ENCODE measurements around the gene CCDC152. TPM values are rescaled to one million over a fixed set of nuclear protein-coding genes. Genes with fewer than 3 reads are reported as not detected.
"Not testable (repeated sequence)": the region's sequence is repeated elsewhere in the genome, so short reads cannot be mapped to it uniquely, and the experiment has no call there.

Gene CCDC152
- total RNA-seq, 4 donors from 2014 or later, result 0.40 to 0.66 (median 0.47) TPM

- TF ChIP-seq CTCF (IDR thresholded peaks at IDR 0.05) (no peak), EP300 (IDR thresholded peaks at IDR 0.05) (no peak), POLR2A (IDR thresholded peaks at IDR 0.05; ENCODE audit: low read depth) (no peak), POLR2AphosphoS5 (IDR thresholded peaks at IDR 0.05) (no peak)
- Histone ChIP-seq H3K4me1 (no peaks in the 10 kb centered on the region), H3K27me3 (no peaks in the 10 kb centered on the region), H3K4me3 (no peak overlapping the region), H3K36me3 (peaks cover 4 to 17% (median 9%) of the 10 kb centered on the region in 4 donors), H3K9me3 (no peaks in the 10 kb centered on the region), H3K27ac (replicated peaks in 1 of 4) (no peak overlapping the region)
- intact Hi-C loops (cut with DNase I), result no loop called here
- 83% methylated on average over 6 of the region's 6 CpGs for WGBS
- no peak for DNase-seq (ENCODE audit: extremely low spot score)
These were observed 36.4 kb upstream of the CCDC152 start for GRCh38 chr5:42720251-42720650.

- intact Hi-C loops (cut with DNase I), result no loop called here
- TF ChIP-seq EP300 (IDR thresholded peaks at IDR 0.05), result no peak
- no peak for TF ChIP-seq POLR2AphosphoS5 (IDR thresholded peaks at IDR 0.05)
- no peak for TF ChIP-seq CTCF (IDR thresholded peaks at IDR 0.05)
- no peak for TF ChIP-seq POLR2A (IDR thresholded peaks at IDR 0.05; ENCODE audit: low read depth)
- no peak overlapping the region for H3K27ac ChIP-seq (replicated peaks in 1 of 4)
- H3K27me3 ChIP-seq, result no peaks in the 10 kb centered on the region
- peaks cover 4 to 17% (median 9%) of the 10 kb centered on the region in 4 donors for H3K36me3 ChIP-seq
- no peak for DNase-seq (ENCODE audit: extremely low spot score)
- H3K4me1 ChIP-seq, result no peaks in the 10 kb centered on the region
- no peaks in the 10 kb centered on the region for H3K9me3 ChIP-seq
- no peak overlapping the region for H3K4me3 ChIP-seq
These were observed 35.1 kb upstream of the CCDC152 start for GRCh38 chr5:42721484-42721883.

- H3K27me3 ChIP-seq; H3K9me3 ChIP-seq; H3K27ac ChIP-seq (replicated peaks in 1 of 4); H3K4me3 ChIP-seq; H3K36me3 ChIP-seq; intact Hi-C loops (cut with DNase I); H3K4me1 ChIP-seq; DNase-seq (ENCODE audit: extremely low spot score): not testable (repeated sequence)
- WGBS, result 97% methylated on average over 11 of the region's 24 CpGs
These were observed 22.0 kb upstream of the CCDC152 start for GRCh38 chr5:42734531-42735058.

- TF ChIP-seq CTCF (IDR thresholded peaks at IDR 0.05) (no peak), POLR2A (IDR thresholded peaks at IDR 0.05; ENCODE audit: low read depth) (no peak), POLR2AphosphoS5 (IDR thresholded peaks at IDR 0.05) (no peak), EP300 (IDR thresholded peaks at IDR 0.05) (no peak)
- WGBS, result 93% methylated on average over 1 of the region's 1 CpG
These were observed 15.7 kb upstream of the CCDC152 start for GRCh38 chr5:42740920-42741319.

GRCh38 chr5:42745426-42745825 lies 11.2 kb upstream of the CCDC152 start:
- H3K4me1 ChIP-seq, result no peaks in the 10 kb centered on the region
- no peak overlapping the region for H3K4me3 ChIP-seq
- no peaks in the 10 kb centered on the region for H3K27me3 ChIP-seq
- H3K9me3 ChIP-seq, result no peaks in the 10 kb centered on the region
- intact Hi-C loops (cut with DNase I), result no loop called here
- DNase-seq (ENCODE audit: extremely low spot score), result no peak
- WGBS, result 20% methylated on average over 4 of the region's 4 CpGs
- H3K36me3 ChIP-seq, result no peaks in the 10 kb centered on the region
- no peak for TF ChIP-seq EP300 (IDR thresholded peaks at IDR 0.05)
- TF ChIP-seq CTCF (IDR thresholded peaks at IDR 0.05), result peak in 1 of 3 experiments; percentile 2
- no peak overlapping the region for H3K27ac ChIP-seq (replicated peaks in 1 of 4)

More at GRCh38 chr5:42740920-42741319, 15.7 kb upstream of the CCDC152 start:
- Histone ChIP-seq H3K36me3 (no peaks in the 10 kb centered on the region), H3K4me3 (no peak overlapping the region), H3K27me3 (no peaks in the 10 kb centered on the region), H3K27ac (replicated peaks in 1 of 4) (no peak overlapping the region), H3K9me3 (no peaks in the 10 kb centered on the region), H3K4me1 (no peaks in the 10 kb centered on the region)
- DNase-seq (ENCODE audit: extremely low spot score), result no peak
- intact Hi-C loops (cut with DNase I), result no loop called here

Data from esophagus muscularis mucosa (tissue), 4 donors.